ENCODE data around the gene DHRS7.

DHRS7 gene

DNA sequence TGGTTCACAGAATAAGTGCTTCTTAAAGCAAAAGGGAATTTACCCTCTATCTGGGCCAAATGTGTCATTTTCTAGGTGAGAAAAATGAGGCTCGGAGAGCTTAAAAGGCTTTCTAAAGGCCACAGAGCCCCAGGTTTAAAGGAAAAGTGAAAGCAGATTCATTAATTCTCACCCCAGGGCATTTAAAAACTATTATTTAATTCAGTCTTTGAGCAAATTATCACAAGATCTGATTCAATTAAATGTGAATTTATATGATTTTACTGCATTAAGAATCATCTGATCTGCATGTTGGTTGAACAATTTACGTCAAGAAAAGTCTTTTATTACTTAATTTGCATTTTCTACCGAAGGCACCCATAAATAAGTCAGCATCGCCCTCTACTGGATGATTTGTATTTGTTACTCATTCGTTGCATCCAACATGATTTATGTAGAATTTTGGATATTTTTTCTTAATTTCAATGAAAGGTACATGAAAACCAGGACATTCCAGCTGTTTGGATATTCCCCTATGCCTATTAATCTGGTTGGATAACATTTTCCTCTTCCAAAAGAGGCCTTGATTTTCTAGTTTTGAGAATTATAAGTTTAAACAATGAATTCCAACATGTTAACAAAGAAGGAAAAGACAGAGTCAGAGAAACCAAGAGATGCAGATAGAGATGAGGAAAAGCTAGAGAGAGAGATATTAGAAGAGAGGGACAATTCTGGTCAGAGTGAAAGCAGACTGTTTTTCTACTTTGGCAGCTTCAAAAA lies 19.1 kb upstream of the DHRS7 start:
- no peak overlapping the region for H3K4me3 ChIP-seq (ENCODE audit: low read length)
- no peaks in the 10 kb centered on the region for H3K27me3 ChIP-seq (ENCODE audit: control insufficient read depth, insufficient read depth, low read length)
- no peak overlapping the region for H3K27ac ChIP-seq (ENCODE audit: low read length)
- no peaks in the 10 kb centered on the region for H3K9me3 ChIP-seq (ENCODE audit: control insufficient read depth, insufficient read depth, low read length)
- no peaks in the 10 kb centered on the region for H3K36me3 ChIP-seq (ENCODE audit: control insufficient read depth, insufficient read depth, low read length)
- WGBS (ENCODE audit: insufficient coverage, insufficient read length) = no CpG with 5 or more reads among the region's 5 CpGs
- DNase-seq (ENCODE audit: low read depth, low spot score) = no peak
- no peaks in the 10 kb centered on the region for H3K4me1 ChIP-seq (ENCODE audit: control insufficient read depth, insufficient read depth, low read length)

DNA sequence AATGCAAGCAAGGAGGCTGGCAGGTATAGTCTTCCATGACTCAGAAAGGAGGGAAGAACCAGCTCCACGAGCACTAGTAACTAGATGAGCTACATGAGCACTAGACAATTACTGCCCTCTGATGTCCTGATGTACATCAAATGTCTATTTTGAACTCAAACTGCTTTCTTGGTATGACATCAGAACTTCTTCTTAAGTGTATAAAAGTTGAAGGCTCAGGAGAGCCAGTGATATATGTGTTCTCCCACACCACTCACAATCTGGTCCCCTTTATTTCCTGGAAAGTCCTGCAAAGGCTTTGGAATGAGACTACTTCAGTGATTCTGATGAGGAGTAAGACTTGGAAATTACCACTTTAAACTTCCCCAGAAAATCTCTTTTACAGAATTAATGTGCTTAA lies 18.5 kb upstream of the DHRS7 start:
- no CpG with 5 or more reads among the region's 1 CpG for WGBS (ENCODE audit: insufficient coverage, insufficient read length)
- no peaks in the 10 kb centered on the region for H3K27me3 ChIP-seq (ENCODE audit: control insufficient read depth, insufficient read depth, low read length)
- no peak for DNase-seq (ENCODE audit: low read depth, low spot score)
- H3K27ac ChIP-seq (ENCODE audit: low read length) = no peak overlapping the region
- no peaks in the 10 kb centered on the region for H3K36me3 ChIP-seq (ENCODE audit: control insufficient read depth, insufficient read depth, low read length)
- no peaks in the 10 kb centered on the region for H3K9me3 ChIP-seq (ENCODE audit: control insufficient read depth, insufficient read depth, low read length)
- no peaks in the 10 kb centered on the region for H3K4me1 ChIP-seq (ENCODE audit: control insufficient read depth, insufficient read depth, low read length)
- no peak overlapping the region for H3K4me3 ChIP-seq (ENCODE audit: low read length)

DNA sequence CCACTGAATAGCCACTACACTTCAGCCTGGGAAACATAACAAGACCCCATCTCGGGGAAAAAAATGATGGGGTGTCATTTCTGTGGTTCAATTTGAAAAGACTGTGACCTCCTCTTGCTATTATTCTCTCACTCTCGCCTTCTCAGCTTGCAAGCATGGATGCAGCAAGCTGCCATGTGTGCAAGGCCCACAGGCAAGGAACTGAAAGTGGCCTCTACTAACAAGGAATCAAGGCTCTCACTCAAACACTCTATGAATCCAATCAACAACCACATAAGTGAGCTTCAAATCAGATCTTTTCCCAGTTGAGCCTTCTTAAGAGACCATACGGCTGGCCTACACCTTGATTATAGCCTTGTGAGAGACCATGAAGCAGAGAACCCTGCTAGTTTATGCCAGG lies 17.9 kb upstream of the DHRS7 start:
- WGBS (ENCODE audit: insufficient coverage, insufficient read length) = no CpG with 5 or more reads among the region's 3 CpGs
- H3K27me3 ChIP-seq (ENCODE audit: control insufficient read depth, insufficient read depth, low read length) = no peaks in the 10 kb centered on the region

DNA sequence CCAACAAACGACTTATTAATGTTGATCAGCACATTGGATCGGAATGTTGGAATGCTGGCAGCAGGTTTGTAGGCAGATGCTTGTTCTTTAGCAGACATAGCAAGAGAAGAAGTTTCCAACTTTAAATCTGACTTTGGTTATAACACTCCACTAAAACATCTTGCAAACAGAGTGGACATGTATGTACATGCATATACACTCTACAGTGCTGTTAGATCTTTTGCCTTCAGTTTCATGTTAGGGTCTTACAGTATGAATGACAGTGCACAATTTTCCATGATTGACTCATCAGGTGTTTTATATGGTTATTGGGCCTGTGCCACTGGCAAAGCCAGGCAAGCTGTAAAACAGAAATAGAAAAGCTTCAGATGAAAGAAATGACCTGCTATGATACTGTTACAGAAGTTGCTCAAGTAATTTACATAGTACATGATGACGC lies 14.3 kb upstream of the DHRS7 start:
- no peak for DNase-seq (ENCODE audit: low read depth, low spot score)
- no peaks in the 10 kb centered on the region for H3K4me1 ChIP-seq (ENCODE audit: control insufficient read depth, insufficient read depth, low read length)
- no peaks in the 10 kb centered on the region for H3K36me3 ChIP-seq (ENCODE audit: control insufficient read depth, insufficient read depth, low read length)
- no peak overlapping the region for H3K27ac ChIP-seq (ENCODE audit: low read length)
- WGBS (ENCODE audit: insufficient coverage, insufficient read length) = no CpG with 5 or more reads among the region's 3 CpGs
- H3K4me3 ChIP-seq (ENCODE audit: low read length) = no peak overlapping the region
- H3K27me3 ChIP-seq (ENCODE audit: control insufficient read depth, insufficient read depth, low read length) = no peaks in the 10 kb centered on the region
- no peaks in the 10 kb centered on the region for H3K9me3 ChIP-seq (ENCODE audit: control insufficient read depth, insufficient read depth, low read length)

More for the DNA sequence above, 17.9 kb upstream of the DHRS7 start:
- DNase-seq (ENCODE audit: low read depth, low spot score) = no peak
- Histone ChIP-seq H3K27ac (ENCODE audit: low read length) (no peak overlapping the region), H3K9me3 (ENCODE audit: control insufficient read depth, insufficient read depth, low read length) (no peaks in the 10 kb centered on the region), H3K4me3 (ENCODE audit: low read length) (no peak overlapping the region), H3K4me1 (ENCODE audit: control insufficient read depth, insufficient read depth, low read length) (no peaks in the 10 kb centered on the region), H3K36me3 (ENCODE audit: control insufficient read depth, insufficient read depth, low read length) (no peaks in the 10 kb centered on the region)

GRCh38 chr14:60178820-60179219 lies 13.6 kb upstream of the DHRS7 start:
- no peaks in the 10 kb centered on the region for H3K9me3 ChIP-seq (ENCODE audit: control insufficient read depth, insufficient read depth, low read length)
- no peaks in the 10 kb centered on the region for H3K36me3 ChIP-seq (ENCODE audit: control insufficient read depth, insufficient read depth, low read length)
- H3K4me1 ChIP-seq (ENCODE audit: control insufficient read depth, insufficient read depth, low read length) = no peaks in the 10 kb centered on the region
- DNase-seq (ENCODE audit: low read depth, low spot score) = no peak
- no CpG with 5 or more reads among the region's 1 CpG for WGBS (ENCODE audit: insufficient coverage, insufficient read length)
- no peak overlapping the region for H3K27ac ChIP-seq (ENCODE audit: low read length)
- H3K4me3 ChIP-seq (ENCODE audit: low read length) = no peak overlapping the region
- H3K27me3 ChIP-seq (ENCODE audit: control insufficient read depth, insufficient read depth, low read length) = no peaks in the 10 kb centered on the region

GRCh38 chr14:60178164-60178563 lies 13.0 kb upstream of the DHRS7 start:
- WGBS (ENCODE audit: insufficient coverage, insufficient read length) = no CpG with 5 or more reads among the region's 1 CpG
- H3K27ac ChIP-seq (ENCODE audit: low read length) = no peak overlapping the region
- no peaks in the 10 kb centered on the region for H3K4me1 ChIP-seq (ENCODE audit: control insufficient read depth, insufficient read depth, low read length)
- no peaks in the 10 kb centered on the region for H3K27me3 ChIP-seq (ENCODE audit: control insufficient read depth, insufficient read depth, low read length)
- no peak overlapping the region for H3K4me3 ChIP-seq (ENCODE audit: low read length)
- H3K9me3 ChIP-seq (ENCODE audit: control insufficient read depth, insufficient read depth, low read length) = no peaks in the 10 kb centered on the region
- H3K36me3 ChIP-seq (ENCODE audit: control insufficient read depth, insufficient read depth, low read length) = no peaks in the 10 kb centered on the region
- no peak for DNase-seq (ENCODE audit: low read depth, low spot score)

GRCh38 chr14:60175255-60175902 lies 10.2 kb upstream of the DHRS7 start:
- no peak for DNase-seq (ENCODE audit: low read depth, low spot score)
- no CpG with 5 or more reads among the region's 2 CpGs for WGBS (ENCODE audit: insufficient coverage, insufficient read length)
- Histone ChIP-seq H3K4me3 (ENCODE audit: low read length) (no peak overlapping the region), H3K27me3 (ENCODE audit: control insufficient read depth, insufficient read depth, low read length) (no peaks in the 10 kb centered on the region), H3K4me1 (ENCODE audit: control insufficient read depth, insufficient read depth, low read length) (no peaks in the 10 kb centered on the region), H3K27ac (ENCODE audit: low read length) (no peak overlapping the region), H3K9me3 (ENCODE audit: control insufficient read depth, insufficient read depth, low read length) (no peaks in the 10 kb centered on the region), H3K36me3 (ENCODE audit: control insufficient read depth, insufficient read depth, low read length) (no peaks in the 10 kb centered on the region)

DNA sequence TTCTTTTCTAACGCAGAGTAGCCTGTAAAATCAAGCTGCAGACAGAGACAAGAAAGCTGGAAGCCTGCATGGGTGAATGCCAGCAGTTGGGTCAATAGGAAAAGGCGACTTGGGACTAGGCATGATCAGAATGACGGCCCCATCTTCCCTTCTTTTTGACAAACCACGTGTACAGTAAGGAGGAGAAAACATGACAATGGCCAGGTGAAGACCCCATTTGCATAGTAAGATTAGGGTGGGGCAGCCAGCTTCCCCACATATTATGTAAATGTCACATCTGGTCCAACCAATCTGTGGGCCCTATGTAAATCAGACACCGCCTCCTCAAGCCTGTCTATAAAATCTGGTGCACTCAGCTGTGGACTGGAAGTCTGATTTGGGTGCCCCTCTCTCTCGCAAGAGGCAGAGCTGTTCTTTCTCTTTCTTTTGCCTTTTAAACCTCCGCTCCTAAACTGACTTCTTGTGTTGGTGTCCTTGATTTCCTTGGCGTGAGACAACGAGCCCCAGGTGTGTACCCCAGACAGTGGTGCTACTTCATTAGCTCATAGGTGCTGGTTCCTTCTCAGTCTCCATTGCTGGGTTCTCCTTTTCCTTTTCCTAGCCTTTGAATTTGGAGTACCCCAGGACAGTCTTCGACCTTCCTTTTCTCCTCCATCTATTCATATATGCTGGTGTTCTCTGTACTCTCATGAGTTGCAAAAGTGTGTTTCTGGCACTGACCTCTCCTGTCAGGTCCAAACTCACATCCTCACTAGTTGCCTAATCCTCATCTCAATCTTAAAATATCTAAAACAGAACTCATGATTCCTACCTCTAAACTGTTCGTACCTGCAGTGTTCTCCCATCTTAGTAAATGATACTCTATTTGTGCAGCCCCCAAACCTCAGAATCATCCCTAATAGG lies 9.4 kb upstream of the DHRS7 start:
- no peaks in the 10 kb centered on the region for H3K36me3 ChIP-seq (ENCODE audit: control insufficient read depth, insufficient read depth, low read length)
- no peak overlapping the region for H3K4me3 ChIP-seq (ENCODE audit: low read length)
- no peaks in the 10 kb centered on the region for H3K27me3 ChIP-seq (ENCODE audit: control insufficient read depth, insufficient read depth, low read length)
- H3K9me3 ChIP-seq (ENCODE audit: control insufficient read depth, insufficient read depth, low read length) = no peaks in the 10 kb centered on the region
- no peak overlapping the region for H3K27ac ChIP-seq (ENCODE audit: low read length)
- no CpG with 5 or more reads among the region's 11 CpGs for WGBS (ENCODE audit: insufficient coverage, insufficient read length)
- H3K4me1 ChIP-seq (ENCODE audit: control insufficient read depth, insufficient read depth, low read length) = no peaks in the 10 kb centered on the region
- no peak for DNase-seq (ENCODE audit: low read depth, low spot score)

DNA sequence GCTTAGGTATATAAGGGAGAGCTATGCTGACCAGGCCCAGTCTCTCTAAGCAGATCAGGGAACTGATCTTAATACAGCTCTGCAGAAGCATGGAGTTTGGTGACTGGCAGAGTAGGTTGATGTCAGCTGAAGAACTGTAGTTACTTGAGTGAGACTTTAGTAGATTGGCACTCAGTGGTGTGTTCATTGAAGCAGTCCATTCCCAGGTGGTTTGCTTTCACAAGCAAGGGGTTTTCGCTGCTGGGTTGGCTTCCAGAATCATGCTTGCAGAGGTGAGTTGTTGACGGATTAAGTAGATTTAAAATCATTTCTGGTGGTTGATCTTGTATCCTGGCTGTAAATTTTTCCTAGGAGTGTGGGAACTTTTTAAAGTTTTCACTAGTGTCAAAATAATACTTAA lies 6.5 kb upstream of the DHRS7 start:
- no peak overlapping the region for H3K27ac ChIP-seq (ENCODE audit: low read length)
- WGBS (ENCODE audit: insufficient coverage, insufficient read length) = no CpG with 5 or more reads among the region's 2 CpGs
- no peaks in the 10 kb centered on the region for H3K36me3 ChIP-seq (ENCODE audit: control insufficient read depth, insufficient read depth, low read length)
- no peaks in the 10 kb centered on the region for H3K9me3 ChIP-seq (ENCODE audit: control insufficient read depth, insufficient read depth, low read length)
- H3K4me3 ChIP-seq (ENCODE audit: low read length) = no peak overlapping the region
- H3K27me3 ChIP-seq (ENCODE audit: control insufficient read depth, insufficient read depth, low read length) = no peaks in the 10 kb centered on the region
- no peaks in the 10 kb centered on the region for H3K4me1 ChIP-seq (ENCODE audit: control insufficient read depth, insufficient read depth, low read length)
- no peak for DNase-seq (ENCODE audit: low read depth, low spot score)

GRCh38 chr14:60170948-60171347 lies 5.8 kb upstream of the DHRS7 start:
- WGBS (ENCODE audit: insufficient coverage, insufficient read length) = no CpG with 5 or more reads among the region's 4 CpGs
- DNase-seq (ENCODE audit: low read depth, low spot score) = no peak

More at GRCh38 chr14:60170948-60171347, 5.8 kb upstream of the DHRS7 start:
- Histone ChIP-seq H3K4me1 (ENCODE audit: control insufficient read depth, insufficient read depth, low read length) (no peaks in the 10 kb centered on the region), H3K27me3 (ENCODE audit: control insufficient read depth, insufficient read depth, low read length) (no peaks in the 10 kb centered on the region), H3K9me3 (ENCODE audit: control insufficient read depth, insufficient read depth, low read length) (no peaks in the 10 kb centered on the region), H3K4me3 (ENCODE audit: low read length) (no peak overlapping the region), H3K36me3 (ENCODE audit: control insufficient read depth, insufficient read depth, low read length) (no peaks in the 10 kb centered on the region), H3K27ac (ENCODE audit: low read length) (no peak overlapping the region)
